ENCODE data around the gene SPAAR.
"Not testable (repeated sequence)": the region's sequence is repeated elsewhere in the genome, so short reads cannot be mapped to it uniquely, and the experiment has no call there.

The SPAAR gene

GRCh38 chr9:35882996-35883395, 26.3 kb upstream of the SPAAR start:
- no peak overlapping the region for H3K4me3 ChIP-seq (ENCODE audit: low read length)
- H3K27me3 ChIP-seq (ENCODE audit: insufficient read depth, low read length): no peaks in the 10 kb centered on the region
- no peak overlapping the region for H2AFZ ChIP-seq (ENCODE audit: low read depth, low read length)
- H3K9me3 ChIP-seq (ENCODE audit: low read length): no peaks in the 10 kb centered on the region
- H3K36me3 ChIP-seq (ENCODE audit: insufficient read depth, low read length): no peaks in the 10 kb centered on the region
- H3K4me1 ChIP-seq (ENCODE audit: insufficient read depth, low read length): no peaks in the 10 kb centered on the region

GRCh38 chr9:35884908-35885307, 24.4 kb upstream of the SPAAR start:
- not testable (repeated sequence) for H3K9me3 ChIP-seq (ENCODE audit: low read length); H3K4me1 ChIP-seq (ENCODE audit: insufficient read depth, low read length); H3K36me3 ChIP-seq (ENCODE audit: insufficient read depth, low read length); H3K4me3 ChIP-seq (ENCODE audit: low read length); H3K27me3 ChIP-seq (ENCODE audit: insufficient read depth, low read length); H2AFZ ChIP-seq (ENCODE audit: low read depth, low read length)

GRCh38 chr9:35891646-35892045, 17.6 kb upstream of the SPAAR start:
- Histone ChIP-seq H3K9me3 (ENCODE audit: low read length) (no peaks in the 10 kb centered on the region), H3K36me3 (ENCODE audit: insufficient read depth, low read length) (no peaks in the 10 kb centered on the region), H3K4me3 (ENCODE audit: low read length) (no peak overlapping the region), H3K27me3 (ENCODE audit: insufficient read depth, low read length) (peaks cover 11% of the 10 kb centered on the region), H3K4me1 (ENCODE audit: insufficient read depth, low read length) (no peaks in the 10 kb centered on the region), H2AFZ (ENCODE audit: low read depth, low read length) (no peak overlapping the region)

GRCh38 chr9:35892051-35892450, 17.2 kb upstream of the SPAAR start:
- H2AFZ ChIP-seq (ENCODE audit: low read depth, low read length): no peak overlapping the region
- H3K4me3 ChIP-seq (ENCODE audit: low read length): no peak overlapping the region
- no peaks in the 10 kb centered on the region for H3K36me3 ChIP-seq (ENCODE audit: insufficient read depth, low read length)
- H3K4me1 ChIP-seq (ENCODE audit: insufficient read depth, low read length): no peaks in the 10 kb centered on the region
- no peaks in the 10 kb centered on the region for H3K9me3 ChIP-seq (ENCODE audit: low read length)
- H3K27me3 ChIP-seq (ENCODE audit: insufficient read depth, low read length): peaks cover 11% of the 10 kb centered on the region

GRCh38 chr9:35896570-35896969, 12.7 kb upstream of the SPAAR start:
- Histone ChIP-seq H2AFZ (ENCODE audit: low read depth, low read length) (no peak overlapping the region), H3K4me1 (ENCODE audit: insufficient read depth, low read length) (no peaks in the 10 kb centered on the region), H3K4me3 (ENCODE audit: low read length) (no peak overlapping the region), H3K27me3 (ENCODE audit: insufficient read depth, low read length) (peaks cover 12% of the 10 kb centered on the region), H3K9me3 (ENCODE audit: low read length) (no peaks in the 10 kb centered on the region), H3K36me3 (ENCODE audit: insufficient read depth, low read length) (no peaks in the 10 kb centered on the region)

- H3K4me1 ChIP-seq (ENCODE audit: insufficient read depth, low read length); H2AFZ ChIP-seq (ENCODE audit: low read depth, low read length); H3K27me3 ChIP-seq (ENCODE audit: insufficient read depth, low read length); H3K36me3 ChIP-seq (ENCODE audit: insufficient read depth, low read length); H3K4me3 ChIP-seq (ENCODE audit: low read length); H3K9me3 ChIP-seq (ENCODE audit: low read length): not testable (repeated sequence)
These were observed 11.8 kb upstream of the SPAAR start for GRCh38 chr9:35897376-35898099.

GRCh38 chr9:35898337-35898736, 11.0 kb upstream of the SPAAR start:
- Histone ChIP-seq H3K27me3 (ENCODE audit: insufficient read depth, low read length) (peaks cover 8% of the 10 kb centered on the region), H2AFZ (ENCODE audit: low read depth, low read length) (no peak overlapping the region), H3K4me1 (ENCODE audit: insufficient read depth, low read length) (no peaks in the 10 kb centered on the region), H3K36me3 (ENCODE audit: insufficient read depth, low read length) (no peaks in the 10 kb centered on the region), H3K4me3 (ENCODE audit: low read length) (no peak overlapping the region), H3K9me3 (ENCODE audit: low read length) (no peaks in the 10 kb centered on the region)

GRCh38 chr9:35899021-35899420, 10.3 kb upstream of the SPAAR start:
- Histone ChIP-seq H3K4me3 (ENCODE audit: low read length) (no peak overlapping the region), H3K9me3 (ENCODE audit: low read length) (no peaks in the 10 kb centered on the region), H3K4me1 (ENCODE audit: insufficient read depth, low read length) (no peaks in the 10 kb centered on the region), H2AFZ (ENCODE audit: low read depth, low read length) (no peak overlapping the region), H3K36me3 (ENCODE audit: insufficient read depth, low read length) (no peaks in the 10 kb centered on the region), H3K27me3 (ENCODE audit: insufficient read depth, low read length) (peaks cover 4% of the 10 kb centered on the region)

GRCh38 chr9:35903049-35903448, 6.2 kb upstream of the SPAAR start:
- H3K9me3 ChIP-seq (ENCODE audit: low read length): no peaks in the 10 kb centered on the region
- H3K4me3 ChIP-seq (ENCODE audit: low read length): no peak overlapping the region
- no peak overlapping the region for H2AFZ ChIP-seq (ENCODE audit: low read depth, low read length)
- no peaks in the 10 kb centered on the region for H3K27me3 ChIP-seq (ENCODE audit: insufficient read depth, low read length)
- no peaks in the 10 kb centered on the region for H3K36me3 ChIP-seq (ENCODE audit: insufficient read depth, low read length)
- peaks cover 15% of the 10 kb centered on the region for H3K4me1 ChIP-seq (ENCODE audit: insufficient read depth, low read length)

- peaks cover 23% of the 10 kb centered on the region for H3K4me1 ChIP-seq (ENCODE audit: insufficient read depth, low read length)
- no peaks in the 10 kb centered on the region for H3K36me3 ChIP-seq (ENCODE audit: insufficient read depth, low read length)
- H3K27me3 ChIP-seq (ENCODE audit: insufficient read depth, low read length): no peaks in the 10 kb centered on the region
- no peak overlapping the region for H2AFZ ChIP-seq (ENCODE audit: low read depth, low read length)
- no peaks in the 10 kb centered on the region for H3K9me3 ChIP-seq (ENCODE audit: low read length)
- H3K4me3 ChIP-seq (ENCODE audit: low read length): no peak overlapping the region
These were observed 5.0 kb upstream of the SPAAR start for GRCh38 chr9:35904338-35904737.

- Histone ChIP-seq H3K27me3 (ENCODE audit: insufficient read depth, low read length) (no peaks in the 10 kb centered on the region), H3K4me1 (ENCODE audit: insufficient read depth, low read length) (peaks cover 23% of the 10 kb centered on the region), H2AFZ (ENCODE audit: low read depth, low read length) (no peak overlapping the region), H3K4me3 (ENCODE audit: low read length) (no peak overlapping the region), H3K9me3 (ENCODE audit: low read length) (no peaks in the 10 kb centered on the region), H3K36me3 (ENCODE audit: insufficient read depth, low read length) (no peaks in the 10 kb centered on the region)
These were observed 4.1 kb upstream of the SPAAR start for GRCh38 chr9:35905051-35905781.

- no peaks in the 10 kb centered on the region for H3K9me3 ChIP-seq (ENCODE audit: low read length)
- no peaks in the 10 kb centered on the region for H3K27me3 ChIP-seq (ENCODE audit: insufficient read depth, low read length)
- H3K36me3 ChIP-seq (ENCODE audit: insufficient read depth, low read length): no peaks in the 10 kb centered on the region
- H3K4me1 ChIP-seq (ENCODE audit: insufficient read depth, low read length): peaks cover 23% of the 10 kb centered on the region
- H2AFZ ChIP-seq (ENCODE audit: low read depth, low read length): no peak within 1 kb of the TSS
- no peak within 1 kb of the TSS for H3K4me3 ChIP-seq (ENCODE audit: low read length)
These were observed 3.2 kb upstream of the SPAAR start, which contains the start of gene HRCT1 for GRCh38 chr9:35905912-35906679. HRCT1 (plus strand) TSS chr9:35906202; CDS start chr9:35906288, 86 bp downstream.
